RWPE1 (cell line): ENCODE results near the gene USE1.

Experiments
- CTCF ChIA-PET: fragments of 350-600 bp; sonication (Branson Sonifier 250); formaldehyde crosslinking; extraction: SDS; loops from one replicate; lab custom pipeline; 2021; lab: Yijun Ruan, JAX
- POLR2A ChIA-PET: fragments of 400-600 bp; formaldehyde crosslinking; extraction: SDS; loops from one replicate; lab custom pipeline; 2020; ENCODE audit warnings: antibody characterized with exemption; ENCODE audit not compliant: low non-redundant PET; lab: Yijun Ruan, JAX
- DNase-seq: peaks from one replicate; pipeline ENCODE4 v3.0.0; 2012; ENCODE audit warnings: low spot score
- H3K27ac ChIP-seq: fragments of 450-650 bp; 2 replicates; pipeline ENCODE4 v1.5.1; 2017
- CTCF ChIP-seq: fragments of 450-650 bp; conservative IDR thresholded peaks from 2 replicates; pipeline ENCODE4 v1.5.1; 2017; ENCODE audit warnings: low read depth, mild to moderate bottlenecking

The USE1 gene

GRCh38 chr19:17268754-17269153 lies 53.6 kb downstream of the USE1 start:
- peak overlapping the region; percentile 74 for H3K27ac ChIP-seq
- ChIA-PET POLR2A (no interaction called here), CTCF (interaction anchor here (0.6 kb wide), 1 partner anchor 47 kb away, joined by 3 read pairs; no protein-coding TSS in a partner anchor)
- TF ChIP-seq CTCF, result no peak
- DNase-seq, result no peak
